Glutamatergic neuron (in vitro differentiated cells): ENCODE data around the gene SLC6A18. TPM values are rescaled to one million over a fixed set of nuclear protein-coding genes. Genes with fewer than 3 reads are reported as not detected.
A peak's percentile ranks its signal among the peaks of the same experiment; 100 is the strongest.

Source experiments
- DNase-seq: peaks from one replicate; pipeline ENCODE4 v3.0.0; 2022
- H3K27ac Mint-ChIP-seq: one replicate; pipeline ENCODE4 v1.8.0; 2020; ENCODE audit warnings: mild to moderate bottlenecking, mixed read lengths, inconsistent platforms; ENCODE audit not compliant: unreplicated experiment
- H3K27me3 Mint-ChIP-seq: one replicate; pipeline ENCODE4 v1.8.0; 2020; ENCODE audit warnings: mild to moderate bottlenecking, moderate library complexity, mixed read lengths, inconsistent platforms; ENCODE audit not compliant: unreplicated experiment
- H3K36me3 Mint-ChIP-seq: one replicate; pipeline ENCODE4 v1.8.0; 2020; ENCODE audit warnings: mild to moderate bottlenecking, mixed read lengths, inconsistent platforms; ENCODE audit not compliant: unreplicated experiment
- H3K4me1 Mint-ChIP-seq: one replicate; pipeline ENCODE4 v1.8.0; 2020; ENCODE audit warnings: mild to moderate bottlenecking, low read depth, mixed read lengths, inconsistent platforms; ENCODE audit not compliant: unreplicated experiment
- H3K4me3 Mint-ChIP-seq: one replicate; pipeline ENCODE4 v1.8.0; 2020; ENCODE audit warnings: mild to moderate bottlenecking, mixed read lengths, inconsistent platforms; ENCODE audit not compliant: unreplicated experiment
- H3K9me3 Mint-ChIP-seq: one replicate; pipeline ENCODE4 v1.8.0; 2020; ENCODE audit warnings: mild to moderate bottlenecking, moderate library complexity, mixed read lengths, inconsistent platforms; ENCODE audit not compliant: unreplicated experiment
- CTCF ChIP-seq: fragments of 200-600 bp; sonication (generic); IDR thresholded peaks from one replicate; pipeline ENCODE4 v1.5.0; 2021; ENCODE audit not compliant: partially characterized antibody, unreplicated experiment
- total RNA-seq: library from RNA; stranded (reverse); fragmentation: NEBNext Ultra II Directional; extraction: Animal tissue kit (Norgen Biotek cat#: 25700); gene quantifications from one replicate; pipeline ENCODE4 v1.2.1, GENCODE V29; 2021; ENCODE audit not compliant: unreplicated experiment

Gene SLC6A18
- total RNA-seq, 1 donor from 2014 or later, result not detected

GRCh38 chr5:1242733-1243486, 17.7 kb downstream of the SLC6A18 start:
- Mint-ChIP-seq H3K4me1 (peaks cover 3% of the 10 kb centered on the region), H3K36me3 (no peaks in the 10 kb centered on the region), H3K4me3 (no peak overlapping the region), H3K27ac (no peak overlapping the region), H3K27me3 (no peaks in the 10 kb centered on the region), H3K9me3 (peaks cover 6% of the 10 kb centered on the region)
- DNase-seq, result no peak
- TF ChIP-seq CTCF, result no peak

GRCh38 chr5:1243487-1244130, 18.4 kb downstream of the SLC6A18 start:
- peaks cover 6% of the 10 kb centered on the region for H3K9me3 Mint-ChIP-seq
- no peak overlapping the region for H3K27ac Mint-ChIP-seq
- H3K4me1 Mint-ChIP-seq, result peaks cover 3% of the 10 kb centered on the region
- H3K4me3 Mint-ChIP-seq, result no peak overlapping the region
- no peak for TF ChIP-seq CTCF
- no peaks in the 10 kb centered on the region for H3K36me3 Mint-ChIP-seq
- no peaks in the 10 kb centered on the region for H3K27me3 Mint-ChIP-seq
- DNase-seq, result peak; percentile 45

- peaks cover 6% of the 10 kb centered on the region for H3K9me3 Mint-ChIP-seq
- peaks cover 3% of the 10 kb centered on the region for H3K4me1 Mint-ChIP-seq
- no peaks in the 10 kb centered on the region for H3K36me3 Mint-ChIP-seq
- no peaks in the 10 kb centered on the region for H3K27me3 Mint-ChIP-seq
- no peak overlapping the region for H3K4me3 Mint-ChIP-seq
- no peak for TF ChIP-seq CTCF
- no peak for DNase-seq
- no peak overlapping the region for H3K27ac Mint-ChIP-seq
These were observed 19.1 kb downstream of the SLC6A18 start for GRCh38 chr5:1244255-1244654.

- H3K4me3 Mint-ChIP-seq, result no peak overlapping the region
- no peak overlapping the region for H3K27ac Mint-ChIP-seq
- peaks cover 3% of the 10 kb centered on the region for H3K4me1 Mint-ChIP-seq
- no peaks in the 10 kb centered on the region for H3K36me3 Mint-ChIP-seq
- TF ChIP-seq CTCF, result no peak
- H3K9me3 Mint-ChIP-seq, result peaks cover 6% of the 10 kb centered on the region
- DNase-seq, result no peak
- H3K27me3 Mint-ChIP-seq, result no peaks in the 10 kb centered on the region
These were observed 19.8 kb downstream of the SLC6A18 start for GRCh38 chr5:1244976-1245375.

GRCh38 chr5:1245905-1246576, 20.9 kb downstream of the SLC6A18 start:
- DNase-seq, result no peak
- Mint-ChIP-seq H3K27ac (no peak overlapping the region), H3K4me1 (peaks cover 3% of the 10 kb centered on the region), H3K27me3 (no peaks in the 10 kb centered on the region), H3K9me3 (peaks cover 3% of the 10 kb centered on the region), H3K36me3 (no peaks in the 10 kb centered on the region), H3K4me3 (no peak overlapping the region)
- TF ChIP-seq CTCF, result no peak
